C4-2B (cell line): ENCODE measurements around the gene NAV2.

Source experiments
- H3K27ac ChIP-seq: fragments of 450-650 bp; 2 replicates; pipeline ENCODE4 v1.5.1; 2017
- CTCF ChIP-seq: fragments of 450-650 bp; conservative IDR thresholded peaks from 2 replicates; pipeline ENCODE4 v1.5.1; 2017; ENCODE audit warnings: mild to moderate bottlenecking
- ZFX ChIP-seq: fragments of 450-650 bp; IDR thresholded peaks from 2 replicates; pipeline ENCODE4 v1.6.1; 2017

NAV2 gene

GRCh38 chr11:20020716-20021115 lies 308.1 kb downstream of the NAV2 start:
- no peak overlapping the region for H3K27ac ChIP-seq
- no peak for TF ChIP-seq CTCF
- no peak for TF ChIP-seq ZFX

- TF ChIP-seq CTCF (no peak), ZFX (no peak)
- no peak overlapping the region for H3K27ac ChIP-seq
Observed at GRCh38 chr11:20021212-20021611, 308.6 kb downstream of the NAV2 start.

GRCh38 chr11:20021771-20022362 lies 309.2 kb downstream of the NAV2 start:
- H3K27ac ChIP-seq: no peak overlapping the region
- TF ChIP-seq ZFX: no peak

- TF ChIP-seq ZFX (no peak), CTCF (no peak)
- H3K27ac ChIP-seq: no peak overlapping the region
Observed at GRCh38 chr11:20022363-20023081, 309.9 kb downstream of the NAV2 start.

- H3K27ac ChIP-seq: no peak overlapping the region
- no peak for TF ChIP-seq ZFX
- no peak for TF ChIP-seq CTCF
Observed at GRCh38 chr11:20023082-20023426, 310.4 kb downstream of the NAV2 start.

- TF ChIP-seq CTCF (no peak), ZFX (no peak)
- no peak overlapping the region for H3K27ac ChIP-seq
Observed at GRCh38 chr11:20024172-20024935, 311.7 kb downstream of the NAV2 start.

- no peak for TF ChIP-seq CTCF
- no peak for TF ChIP-seq ZFX
- no peak overlapping the region for H3K27ac ChIP-seq
Observed at GRCh38 chr11:20025332-20025840, 312.7 kb downstream of the NAV2 start.
